HG03432 (cell line): ENCODE measurements around the gene CCNY.

Source experiments
- ATAC-seq: cut with Tn5 transposase; IDR thresholded peaks from one replicate; pipeline ENCODE4 v1.9.1; 2021; ENCODE audit warnings: mild to moderate bottlenecking, moderate library complexity; ENCODE audit not compliant: unreplicated experiment

The CCNY gene

DNA sequence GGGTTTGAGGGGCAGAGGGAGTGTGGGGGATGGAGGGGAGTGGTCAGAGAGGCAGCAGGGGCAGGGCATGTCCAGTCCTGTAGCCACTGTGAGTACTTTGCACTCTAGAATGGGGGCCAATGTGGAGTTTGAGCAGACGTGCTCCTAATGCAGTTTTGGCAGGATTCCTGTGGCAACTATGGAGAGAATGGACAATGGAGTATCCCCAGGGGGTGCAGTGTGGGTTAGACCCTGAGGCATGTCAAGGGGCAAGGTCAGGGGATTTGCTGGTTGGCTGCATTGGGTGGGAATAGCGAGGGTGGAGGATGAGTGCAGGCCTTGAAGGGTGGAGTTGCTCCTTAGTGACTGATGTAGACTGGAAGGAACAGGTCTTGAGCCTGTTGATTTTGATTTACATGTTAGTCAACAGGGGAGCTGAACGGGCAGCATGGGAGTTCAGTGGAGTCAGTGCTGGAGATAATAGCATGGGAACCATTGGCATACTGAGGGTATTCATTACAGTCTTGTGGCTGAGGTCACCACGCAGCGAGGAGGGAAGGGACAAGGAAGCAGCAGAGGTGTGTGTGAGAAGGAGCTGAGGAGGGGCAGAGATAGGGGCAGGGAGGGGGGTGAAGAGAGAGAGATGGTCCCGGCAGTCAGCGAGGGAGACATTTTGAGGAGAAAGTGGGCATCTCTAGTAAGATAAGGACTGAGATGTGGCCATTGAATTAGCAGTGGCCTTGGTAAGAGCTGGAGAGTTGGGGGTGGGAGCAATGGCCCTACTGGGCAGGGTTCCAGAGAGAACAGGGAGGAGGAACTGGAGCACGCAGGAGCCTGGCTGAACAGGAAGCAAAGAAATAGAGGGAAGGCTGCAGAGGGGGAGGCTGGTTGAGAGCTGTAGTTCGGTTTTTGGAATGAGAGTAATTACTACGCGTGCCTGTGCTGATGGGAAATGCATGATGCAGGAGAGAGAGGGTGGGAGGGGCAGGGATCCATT lies 112.7 kb downstream of the CCNY start:
- ATAC-seq = no peak

GRCh38 chr10:35449944-35450343 lies 113.6 kb downstream of the CCNY start:
- no peak for ATAC-seq

GRCh38 chr10:35451151-35452016 lies 115.1 kb downstream of the CCNY start:
- peak; percentile 97 for ATAC-seq

- ATAC-seq = no peak
Observed at GRCh38 chr10:35452171-35452570, 115.9 kb downstream of the CCNY start.

DNA sequence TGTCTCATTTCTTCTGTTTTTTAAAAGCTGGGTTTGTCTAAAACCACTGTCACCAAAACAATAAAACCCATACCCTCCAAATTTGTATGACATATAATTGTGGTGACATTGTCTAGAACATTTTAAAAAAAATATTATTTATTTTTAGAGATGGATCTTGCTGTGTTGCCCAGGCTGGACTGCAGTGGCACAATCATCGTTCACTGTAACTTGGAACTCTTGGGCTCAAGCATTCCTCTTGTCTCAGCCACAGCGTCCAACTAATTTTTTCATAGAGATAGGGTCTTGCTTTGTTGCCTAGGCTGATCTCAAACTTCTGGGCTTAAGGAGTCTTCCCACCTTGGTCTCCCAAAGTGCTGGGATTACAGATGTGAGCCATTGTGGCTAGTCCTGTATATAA lies 116.5 kb downstream of the CCNY start:
- ATAC-seq = no peak

DNA sequence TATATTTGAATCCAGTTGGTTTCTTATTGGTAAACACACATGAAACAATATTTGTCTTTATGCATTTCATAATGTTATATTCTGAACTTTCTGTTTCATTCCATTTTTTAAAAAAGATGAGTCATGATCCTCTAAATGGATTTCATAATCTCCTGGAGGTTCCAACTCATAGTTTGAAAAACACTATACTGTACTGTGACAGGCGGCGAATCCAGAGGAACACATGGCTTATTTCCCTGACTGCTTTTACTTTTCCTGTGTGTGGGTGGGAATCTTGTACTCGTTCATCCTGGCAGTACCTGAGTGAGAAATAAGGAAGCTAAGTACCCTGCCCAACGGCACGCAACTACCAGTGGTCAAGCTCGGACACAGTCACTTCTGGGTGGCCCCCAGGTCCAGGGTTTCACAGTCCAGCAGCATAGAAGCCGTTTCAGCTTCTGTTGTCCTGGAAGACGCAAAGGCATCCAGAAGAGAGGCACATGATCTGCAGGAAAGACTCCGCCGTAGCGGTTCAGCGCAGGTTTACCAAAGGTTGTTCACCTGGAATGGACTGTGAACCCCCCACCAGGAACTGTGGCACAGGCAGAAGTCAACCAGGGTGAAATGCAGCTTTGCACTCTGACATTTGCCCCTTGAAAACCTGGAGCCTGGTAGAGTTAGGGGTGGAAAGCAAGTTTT lies 117.7 kb downstream of the CCNY start:
- ATAC-seq = no peak

GRCh38 chr10:35456153-35456720 lies 119.9 kb downstream of the CCNY start:
- ATAC-seq = no peak

GRCh38 chr10:35456784-35457183 lies 120.5 kb downstream of the CCNY start:
- ATAC-seq = no peak

DNA sequence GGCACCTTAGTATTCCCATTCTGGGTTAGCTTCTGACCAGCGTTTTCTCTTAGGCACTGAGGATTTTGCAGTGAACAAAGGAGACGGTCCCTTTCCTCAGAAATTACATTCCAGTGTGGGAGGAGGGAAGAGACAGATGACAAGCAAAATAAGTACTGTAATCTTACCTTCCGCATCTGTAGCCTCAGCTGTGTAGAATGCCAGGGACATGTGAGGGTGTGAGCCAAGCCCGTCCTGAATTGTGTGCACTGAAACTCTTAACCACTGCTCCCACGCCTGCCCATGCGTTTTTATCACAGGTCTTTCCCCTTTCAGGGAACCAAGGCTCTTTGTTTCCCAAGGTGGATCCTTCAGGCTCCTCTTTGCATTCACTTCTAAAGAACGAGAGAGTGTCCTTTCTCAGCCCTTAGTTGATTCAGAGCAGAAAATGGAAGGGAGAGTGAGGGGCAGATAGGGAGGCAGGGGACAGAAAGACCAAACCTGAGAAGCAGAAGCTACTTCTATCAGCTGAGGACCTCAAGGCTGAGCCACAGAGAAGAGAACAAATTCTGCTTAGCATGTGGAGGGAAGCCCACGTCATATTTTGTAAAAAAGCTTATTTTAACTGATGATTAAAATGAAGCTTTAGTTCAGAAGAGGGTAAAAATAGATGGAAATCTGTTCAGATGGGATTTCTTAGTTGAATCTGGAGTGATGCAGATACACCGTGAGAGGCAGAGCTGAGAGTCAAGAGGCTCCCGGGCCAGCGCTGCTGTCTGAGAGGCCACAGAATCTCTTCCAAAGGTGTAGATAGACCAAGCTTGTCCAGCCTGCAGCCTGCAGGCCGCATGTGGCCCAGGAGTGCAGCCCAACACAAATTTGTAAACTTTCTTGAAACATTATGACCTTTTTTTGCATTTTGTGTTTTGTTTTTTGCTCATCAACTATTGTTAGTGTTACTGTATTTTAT lies 122.5 kb downstream of the CCNY start:
- no peak for ATAC-seq

DNA sequence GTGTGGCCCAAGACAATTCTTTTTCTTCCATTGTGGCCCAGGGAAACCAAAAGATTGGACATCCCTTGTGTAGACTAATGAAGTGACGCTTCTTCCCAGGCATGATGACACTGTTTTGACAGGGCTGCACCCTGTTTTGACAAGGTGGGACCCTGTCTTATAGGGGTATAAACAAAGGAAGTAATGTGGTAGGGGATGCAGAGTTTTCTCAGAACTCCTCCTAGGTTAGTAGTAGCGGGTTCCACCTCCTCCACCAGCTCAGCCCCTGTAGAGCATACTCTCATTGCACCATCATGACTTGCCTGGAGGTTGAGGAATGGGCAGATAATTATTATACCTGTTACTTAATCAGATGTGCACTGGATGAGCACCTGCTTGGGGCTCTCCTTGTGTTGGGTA lies 123.1 kb downstream of the CCNY start:
- no peak for ATAC-seq

DNA sequence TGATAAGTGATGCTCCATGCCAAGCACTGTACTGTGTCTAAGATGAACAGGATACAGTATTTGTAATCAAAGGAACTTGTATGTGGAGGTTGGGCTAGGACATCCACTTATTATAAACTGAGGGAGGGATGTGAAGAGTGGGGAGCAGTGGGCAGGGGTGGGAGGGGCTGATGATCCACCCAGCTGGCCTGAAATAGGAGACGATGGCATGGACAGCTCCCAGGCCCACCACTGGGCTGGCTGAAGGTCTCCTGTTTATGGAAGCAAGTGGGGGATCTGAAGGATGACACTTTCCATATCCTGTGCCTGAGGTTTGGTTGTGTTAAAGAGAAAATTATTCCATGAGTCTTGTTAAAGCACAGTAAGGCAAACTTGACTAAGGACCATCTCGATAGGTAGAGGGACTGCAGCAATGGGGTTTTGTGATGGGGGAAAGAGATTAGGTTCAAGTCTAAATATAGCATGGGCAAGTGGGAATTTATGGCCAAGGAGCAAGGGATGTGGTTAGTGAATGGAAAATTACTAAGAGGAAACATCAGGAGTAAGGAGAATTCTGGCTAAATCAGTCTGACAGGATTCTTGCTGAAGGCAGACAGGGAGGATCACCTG lies 124.6 kb downstream of the CCNY start:
- ATAC-seq = no peak

DNA sequence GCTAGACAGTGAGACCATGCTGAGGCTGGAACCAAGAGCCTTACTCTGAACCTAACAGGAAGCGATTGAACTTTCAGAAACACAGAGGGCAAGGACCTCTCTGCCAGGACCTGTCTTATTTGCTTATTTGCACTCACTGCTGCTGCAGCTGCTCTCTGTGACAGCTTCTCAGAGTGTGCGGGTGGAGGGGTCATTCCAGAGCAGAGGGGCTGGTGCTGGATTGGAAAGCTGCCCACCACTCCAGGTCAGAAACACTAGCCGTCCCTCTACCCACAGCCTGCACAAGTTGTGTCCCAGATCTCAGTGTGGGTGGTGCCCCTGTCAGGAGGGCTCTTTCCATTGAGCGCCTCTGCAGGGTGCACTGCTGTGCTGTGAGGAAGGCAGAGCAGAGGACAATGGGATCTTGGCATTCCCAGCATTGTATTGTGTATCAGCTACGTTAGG lies 126.2 kb downstream of the CCNY start:
- ATAC-seq = peak; percentile 92

DNA sequence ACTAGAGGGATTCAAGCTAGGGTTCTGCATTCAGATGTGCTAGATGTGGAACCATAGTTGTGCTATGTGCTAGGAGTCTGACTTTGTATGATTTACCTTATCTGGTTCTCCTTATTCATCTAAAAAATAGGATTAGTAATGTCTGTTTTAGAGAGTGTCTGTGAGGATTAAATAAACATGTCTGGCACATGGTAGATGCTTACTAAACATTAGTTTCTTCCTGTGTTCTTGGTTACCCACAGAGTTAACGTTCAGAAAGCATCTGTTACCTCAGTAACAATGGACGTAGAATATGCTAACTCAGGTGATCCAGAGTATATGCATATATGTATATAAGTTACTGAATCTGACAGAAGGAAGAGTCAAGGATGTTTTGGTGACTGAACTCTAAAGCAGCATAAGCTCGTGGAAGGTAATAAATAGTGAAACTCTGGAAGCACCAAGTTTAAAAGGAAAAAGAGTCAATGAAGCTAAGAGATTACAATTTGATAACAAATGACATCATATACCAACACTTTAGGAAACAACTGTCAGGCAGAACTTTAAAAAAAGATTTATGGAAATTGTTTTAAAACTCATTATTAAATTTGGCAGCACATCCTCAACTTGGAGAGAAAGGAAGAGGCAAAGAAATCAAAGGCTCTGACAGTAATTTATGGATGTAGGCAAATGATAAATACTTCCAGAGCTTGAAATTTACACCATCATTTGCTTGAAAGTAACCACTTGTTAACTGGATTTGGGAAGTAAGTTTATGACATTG lies 127.0 kb downstream of the CCNY start:
- no peak for ATAC-seq

DNA sequence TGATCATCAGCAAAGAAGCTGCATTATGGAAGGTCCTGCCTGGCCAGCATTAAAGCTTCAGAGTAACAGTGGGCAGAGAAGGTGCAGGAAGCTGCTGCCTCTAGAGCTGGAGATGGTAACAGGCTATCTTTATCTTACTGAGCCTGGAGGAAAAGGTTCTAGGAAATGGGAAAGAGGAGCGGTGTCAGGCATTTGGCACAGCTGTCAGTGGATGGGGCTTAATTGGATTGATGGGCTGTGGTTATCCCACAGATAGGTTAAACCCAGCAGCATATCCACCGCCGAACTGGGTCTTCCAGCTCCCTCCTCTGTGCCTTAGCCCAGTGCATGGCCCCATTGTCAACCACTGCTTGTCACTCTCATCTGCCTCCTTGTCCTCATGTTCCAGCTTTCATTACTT lies 127.6 kb downstream of the CCNY start:
- ATAC-seq = no peak

DNA sequence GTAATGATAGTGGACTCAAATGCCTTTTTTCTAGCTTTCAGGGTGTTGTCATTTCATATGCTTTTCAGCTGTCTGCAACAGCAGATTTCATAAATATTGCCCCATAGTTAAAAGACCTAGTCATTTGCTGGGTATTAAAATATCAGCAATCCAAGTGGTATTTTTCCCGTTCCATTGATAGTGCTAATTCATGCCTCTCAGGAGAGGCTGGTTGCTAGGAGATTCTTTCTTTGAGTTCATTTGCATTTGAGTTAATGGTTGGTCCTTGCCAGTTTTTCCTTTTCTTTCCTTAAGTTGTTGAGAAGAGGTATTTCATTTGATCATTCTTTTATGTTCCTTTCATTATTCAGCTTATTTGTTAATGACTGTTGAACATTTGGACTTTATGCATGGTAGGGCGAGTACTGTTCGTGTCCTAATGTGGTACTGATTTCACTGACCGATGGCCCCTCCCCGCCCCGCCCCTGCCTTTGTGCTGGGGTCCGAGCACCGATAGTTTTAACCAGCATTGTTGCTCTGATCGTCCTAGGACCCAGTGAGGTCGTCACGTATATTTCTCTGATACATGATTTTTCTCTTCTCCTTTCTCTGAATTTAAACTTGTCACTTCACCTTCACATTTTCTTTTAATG lies 128.6 kb downstream of the CCNY start:
- no peak for ATAC-seq

DNA sequence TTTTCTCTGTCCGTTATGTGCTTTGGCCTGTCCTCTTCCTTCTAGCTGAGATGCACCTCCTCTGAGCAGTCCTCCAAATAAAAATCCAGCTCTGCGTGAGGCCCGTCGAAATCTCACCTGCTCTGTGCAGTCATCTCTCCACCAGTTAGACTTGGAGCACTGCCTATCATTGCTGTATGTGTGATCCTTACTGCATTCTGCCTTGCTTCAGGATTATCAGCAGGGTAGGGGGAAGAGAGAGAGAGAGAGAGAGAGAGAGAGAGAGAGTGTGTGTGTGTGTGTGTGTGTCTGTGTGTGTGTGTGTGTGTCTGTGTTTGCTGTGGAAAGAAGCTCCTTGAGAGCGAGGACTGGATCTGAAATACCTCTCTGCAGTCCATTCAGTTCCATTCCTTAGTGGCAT lies 129.4 kb downstream of the CCNY start:
- ATAC-seq = no peak

DNA sequence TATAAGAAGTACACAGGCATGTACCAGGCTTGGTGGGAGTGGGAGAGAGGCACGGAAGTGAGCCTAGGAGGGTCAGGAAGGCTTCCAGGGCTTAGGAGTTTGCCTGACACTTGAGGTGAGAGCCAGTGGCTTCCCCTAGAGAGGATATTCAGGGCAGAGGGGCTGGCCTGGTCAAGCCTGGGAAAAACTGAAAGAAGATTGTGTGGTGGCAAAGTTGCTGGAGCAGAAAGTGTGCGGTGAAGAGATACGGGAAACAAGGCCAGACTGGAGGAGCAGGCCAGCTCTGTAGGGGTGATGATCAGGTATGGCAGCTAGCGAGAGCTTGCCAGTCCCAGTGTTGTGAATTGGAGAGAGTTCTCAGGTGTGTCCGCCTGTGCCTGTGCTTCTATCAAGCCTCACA lies 129.9 kb downstream of the CCNY start:
- ATAC-seq = no peak

DNA sequence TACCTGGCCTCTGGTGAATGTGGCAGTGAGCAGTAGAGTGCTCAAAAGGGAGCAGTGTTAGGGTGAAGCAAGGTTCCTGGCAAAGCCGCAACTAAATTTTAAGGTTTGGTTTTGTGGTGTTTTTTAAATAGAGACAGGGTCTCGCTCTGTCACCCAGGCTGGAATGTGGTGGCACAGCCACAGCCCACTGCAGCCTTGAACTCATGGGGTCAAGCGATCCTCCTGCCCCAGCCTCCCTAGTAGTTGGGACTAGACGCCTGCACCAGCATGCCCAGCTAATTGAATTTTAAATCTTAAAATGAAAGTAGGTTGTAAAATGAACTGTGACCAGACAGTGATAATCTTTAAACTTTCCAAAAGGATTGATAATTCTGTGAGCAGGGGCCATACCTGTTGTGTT lies 130.4 kb downstream of the CCNY start:
- ATAC-seq = no peak
